HPDE6-E6E7 (cell line): ENCODE data around the gene ZNF302.
A peak's percentile ranks its signal among the peaks of the same experiment; 100 is the strongest.
"Not testable (repeated sequence)": the region's sequence is repeated elsewhere in the genome, so short reads cannot be mapped to it uniquely, and the experiment has no call there.

Source experiments
- DNase-seq: peaks from one replicate; pipeline ENCODE4 v3.0.0; 2011; ENCODE audit warnings: missing footprints; ENCODE audit errors: extremely low spot score

The ZNF302 gene

GRCh38 chr19:34677386-34678084, at the start of gene ZNF302:
Gene ZNF302 (plus strand): TSS chr19:34677678. CDS start chr19:34678805, 1,127 bp downstream.
- peak; percentile 97 for DNase-seq

GRCh38 chr19:34633802-34634201, 43.7 kb upstream of the ZNF302 start:
- DNase-seq, result no peak

GRCh38 chr19:34639491-34640085, 37.9 kb upstream of the ZNF302 start:
- peak; percentile 9 for DNase-seq

GRCh38 chr19:34642241-34642640, 35.2 kb upstream of the ZNF302 start:
- DNase-seq, result no peak

- DNase-seq, result no peak
These were observed 32.5 kb upstream of the ZNF302 start for GRCh38 chr19:34644991-34645461.

GRCh38 chr19:34645551-34645950, 31.9 kb upstream of the ZNF302 start:
- no peak for DNase-seq

- peak; percentile 13 for DNase-seq
These were observed 27.5 kb upstream of the ZNF302 start for GRCh38 chr19:34649886-34650543.

- no peak for DNase-seq
These were observed 25.7 kb upstream of the ZNF302 start for GRCh38 chr19:34651747-34652146.

- no peak for DNase-seq
These were observed 22.7 kb upstream of the ZNF302 start for GRCh38 chr19:34654796-34655195.

- no peak for DNase-seq
These were observed 21.8 kb upstream of the ZNF302 start for GRCh38 chr19:34655651-34656050.

GRCh38 chr19:34661357-34661756, 16.1 kb upstream of the ZNF302 start:
- DNase-seq, result no peak

GRCh38 chr19:34662919-34663318, 14.6 kb upstream of the ZNF302 start:
- peak; percentile 27 for DNase-seq

GRCh38 chr19:34664168-34664567, 13.3 kb upstream of the ZNF302 start:
- DNase-seq, result no peak

GRCh38 chr19:34664870-34665269, 12.6 kb upstream of the ZNF302 start:
- no peak for DNase-seq

- not testable (repeated sequence) for DNase-seq
These were observed 12.2 kb upstream of the ZNF302 start for GRCh38 chr19:34665275-34665674.

GRCh38 chr19:34666200-34666957, 11.1 kb upstream of the ZNF302 start:
- DNase-seq, result no peak

- DNase-seq, result no peak
These were observed 10.6 kb upstream of the ZNF302 start for GRCh38 chr19:34666958-34667265.

GRCh38 chr19:34667349-34668076, 10.0 kb upstream of the ZNF302 start:
- peak; percentile 5 for DNase-seq

GRCh38 chr19:34668077-34668689, 9.3 kb upstream of the ZNF302 start:
- DNase-seq, result not testable (repeated sequence)

GRCh38 chr19:34668690-34669089, 8.8 kb upstream of the ZNF302 start:
- not testable (repeated sequence) for DNase-seq

GRCh38 chr19:34669305-34669704, 8.2 kb upstream of the ZNF302 start:
- no peak for DNase-seq
